ENCODE results near the gene CAMK2D. TPM values are rescaled to one million over a fixed set of nuclear protein-coding genes. Genes with fewer than 3 reads are reported as not detected.

Gene CAMK2D
- total RNA-seq, 2 experiments from 2014 or later: 29.9 to 32.9 TPM

GRCh38 chr4:113757486-113757885 lies 4.1 kb downstream of the CAMK2D start:
- no peak for TF ChIP-seq CTCF (IDR thresholded peaks at IDR 0.05)
- H3K4me3 Mint-ChIP-seq: peak overlapping the region; percentile 82
- peaks cover 46% of the 10 kb centered on the region for H3K36me3 Mint-ChIP-seq (ENCODE audit: low read depth)
- H3K4me3 ChIP-seq (ENCODE audit: low read length): no peak overlapping the region
- H3K27ac ChIP-seq (ENCODE audit: low read depth in 1 of 2, low read length in 2 of 2): no peak overlapping the region
- no peaks in the 10 kb centered on the region for H3K27me3 ChIP-seq (ENCODE audit: control insufficient read depth in 1 of 2, insufficient read depth in 2 of 2, low read length in 2 of 2)
- H3K4me1 Mint-ChIP-seq (ENCODE audit: low read depth): peaks cover 54% of the 10 kb centered on the region
- intact Hi-C loops (cut with DNase I, micrococcal nuclease): no loop called here
- no peak for DNase-seq
- H3K9me3 ChIP-seq (ENCODE audit: control insufficient read depth in 1 of 2, insufficient read depth in 1 of 2, low read length in 2 of 2): no peaks in the 10 kb centered on the region
- CTCF ChIA-PET: interaction anchor here (1.0 kb wide), 1 partner anchor 210 kb away, joined by 5 read pairs; no protein-coding TSS in a partner anchor
- no peaks in the 10 kb centered on the region for H3K9me3 Mint-ChIP-seq
- no peak for ATAC-seq (ENCODE audit: poor library complexity)
- POLR2A ChIA-PET: interaction anchor here (0.9 kb wide), 1 partner anchor 83 kb away, joined by 3 read pairs; no protein-coding TSS in a partner anchor
- peaks cover 7% of the 10 kb centered on the region for H3K4me1 ChIP-seq (ENCODE audit: insufficient read depth, low read length)
- H3K36me3 ChIP-seq (ENCODE audit: insufficient read depth, low read length): peaks cover 11% of the 10 kb centered on the region
- H3K27me3 Mint-ChIP-seq: no peaks in the 10 kb centered on the region
- H3K27ac Mint-ChIP-seq: peak overlapping the region; percentile 47

- no peak for ATAC-seq (ENCODE audit: poor library complexity)
- CTCF ChIA-PET: no interaction called here
- peak in 2 of 14 experiments; percentile 8 to 21 for DNase-seq
- H3K27me3 ChIP-seq (ENCODE audit: control insufficient read depth in 1 of 2, insufficient read depth in 2 of 2, low read length in 2 of 2): no peaks in the 10 kb centered on the region
- POLR2A ChIA-PET: interaction anchor here (0.5 to 0.7 kb wide), 2 partner anchors 151 to 321 kb away, joined by 3 read pairs; no protein-coding TSS in a partner anchor
- no peak for TF ChIP-seq CTCF (IDR thresholded peaks at IDR 0.05)
- H3K9me3 Mint-ChIP-seq: no peaks in the 10 kb centered on the region
- peaks cover 11% of the 10 kb centered on the region for H3K36me3 ChIP-seq (ENCODE audit: insufficient read depth, low read length)
- H3K9me3 ChIP-seq (ENCODE audit: control insufficient read depth in 1 of 2, insufficient read depth in 1 of 2, low read length in 2 of 2): no peaks in the 10 kb centered on the region
- H3K27me3 Mint-ChIP-seq: no peaks in the 10 kb centered on the region
- intact Hi-C loops (cut with DNase I, micrococcal nuclease): no loop called here
- H3K4me3 ChIP-seq (ENCODE audit: low read length): no peak overlapping the region
- H3K4me1 ChIP-seq (ENCODE audit: insufficient read depth, low read length): no peaks in the 10 kb centered on the region
- H3K4me1 Mint-ChIP-seq (ENCODE audit: low read depth): peaks cover 55% of the 10 kb centered on the region
- H3K4me3 Mint-ChIP-seq: peak overlapping the region; percentile 59
- peaks cover 47% of the 10 kb centered on the region for H3K36me3 Mint-ChIP-seq (ENCODE audit: low read depth)
- peak overlapping the region; percentile 34 for H3K27ac Mint-ChIP-seq
- no peak overlapping the region for H3K27ac ChIP-seq (ENCODE audit: low read depth in 1 of 2, low read length in 2 of 2)
Observed at GRCh38 chr4:113756005-113756410, 5.5 kb downstream of the CAMK2D start.

GRCh38 chr4:113750734-113751133 lies 10.8 kb downstream of the CAMK2D start:
- Mint-ChIP-seq H3K27ac (no peak overlapping the region), H3K4me1 (ENCODE audit: low read depth) (peaks cover 44% of the 10 kb centered on the region), H3K4me3 (no peak overlapping the region), H3K27me3 (no peaks in the 10 kb centered on the region), H3K36me3 (ENCODE audit: low read depth) (peaks cover 33% of the 10 kb centered on the region), H3K9me3 (no peaks in the 10 kb centered on the region)
- ChIA-PET CTCF (no interaction called here), POLR2A (interaction anchor here (0.7 kb wide), 1 partner anchor 10 kb away, joined by 3 read pairs; no protein-coding TSS in a partner anchor)
- peaks cover 7% of the 10 kb centered on the region for H3K36me3 ChIP-seq (ENCODE audit: insufficient read depth, low read length)
- H3K4me1 ChIP-seq (ENCODE audit: insufficient read depth, low read length): no peaks in the 10 kb centered on the region
- no peak for TF ChIP-seq CTCF (IDR thresholded peaks at IDR 0.05)
- no peak overlapping the region for H3K4me3 ChIP-seq (ENCODE audit: low read length)
- ATAC-seq (ENCODE audit: poor library complexity): no peak
- no peak overlapping the region for H3K27ac ChIP-seq (ENCODE audit: low read depth in 1 of 2, low read length in 2 of 2)
- intact Hi-C loops (cut with DNase I, micrococcal nuclease): loop anchor here in 1 of 2 experiments (5.0 kb wide), 1 partner anchor 43 kb away; no protein-coding TSS in a partner anchor
- H3K9me3 ChIP-seq (ENCODE audit: control insufficient read depth in 1 of 2, insufficient read depth in 1 of 2, low read length in 2 of 2): no peaks in the 10 kb centered on the region
- DNase-seq: no peak
- H3K27me3 ChIP-seq (ENCODE audit: control insufficient read depth in 1 of 2, insufficient read depth in 2 of 2, low read length in 2 of 2): no peaks in the 10 kb centered on the region

All from CD4-positive, alpha-beta T cell (primary cell).